Measurements from ENCODE around the gene UGGT2. TPM values are rescaled to one million over a fixed set of nuclear protein-coding genes. Genes with fewer than 3 reads are reported as not detected.

Gene UGGT2
- total RNA-seq, 1 donor from 2014 or later: 6.5 TPM

- POLR2A ChIA-PET: no interaction called here
- Mint-ChIP-seq H3K4me1 (no peaks in the 10 kb centered on the region), H3K4me3 (no peak overlapping the region), H3K9me3 (no peaks in the 10 kb centered on the region), H3K36me3 (ENCODE audit: low read depth) (no peaks in the 10 kb centered on the region), H3K27me3 (peaks cover 10% of the 10 kb centered on the region), H3K27ac (no peak overlapping the region)
- CTCF ChIA-PET: no interaction called here
- DNase-seq (no peak), ATAC-seq (ENCODE audit: low read depth) (no peak)
- no peak for TF ChIP-seq CTCF (IDR thresholded peaks at IDR 0.05)
- intact Hi-C loops (cut with micrococcal nuclease): no loop called here
These were observed 28.7 kb upstream of the UGGT2 start for GRCh38 chr13:96081888-96082287.

GRCh38 chr13:96080676-96081075, 27.5 kb upstream of the UGGT2 start:
- CTCF ChIA-PET: no interaction called here
- ATAC-seq (ENCODE audit: low read depth): no peak

GRCh38 chr13:96075953-96076543, 22.8 kb upstream of the UGGT2 start:
- H3K9me3 Mint-ChIP-seq: peaks cover 2% of the 10 kb centered on the region
- peaks cover 10% of the 10 kb centered on the region for H3K27me3 Mint-ChIP-seq
- no peak for DNase-seq
- no peak for TF ChIP-seq CTCF (IDR thresholded peaks at IDR 0.05)
- POLR2A ChIA-PET: no interaction called here
- H3K27ac Mint-ChIP-seq: no peak overlapping the region
- intact Hi-C loops (cut with micrococcal nuclease): no loop called here
- CTCF ChIA-PET: interaction anchor here (1.3 kb wide), 1 partner anchor 56 kb away, joined by 3 read pairs; no protein-coding TSS in a partner anchor
- no peak for ATAC-seq (ENCODE audit: low read depth)
- no peaks in the 10 kb centered on the region for H3K36me3 Mint-ChIP-seq (ENCODE audit: low read depth)
- H3K4me1 Mint-ChIP-seq: no peaks in the 10 kb centered on the region
- H3K4me3 Mint-ChIP-seq: no peak overlapping the region

More at GRCh38 chr13:96080676-96081075, 27.5 kb upstream of the UGGT2 start:
- no peaks in the 10 kb centered on the region for H3K36me3 Mint-ChIP-seq (ENCODE audit: low read depth)
- no peak overlapping the region for H3K4me3 Mint-ChIP-seq
- H3K27me3 Mint-ChIP-seq: peaks cover 10% of the 10 kb centered on the region
- intact Hi-C loops (cut with micrococcal nuclease): no loop called here
- no peaks in the 10 kb centered on the region for H3K4me1 Mint-ChIP-seq
- DNase-seq: no peak
- POLR2A ChIA-PET: no interaction called here
- H3K9me3 Mint-ChIP-seq: no peaks in the 10 kb centered on the region
- H3K27ac Mint-ChIP-seq: no peak overlapping the region
- TF ChIP-seq CTCF (IDR thresholded peaks at IDR 0.05): no peak

GRCh38 chr13:96072392-96072791, 19.2 kb upstream of the UGGT2 start:
- TF ChIP-seq CTCF (IDR thresholded peaks at IDR 0.05): no peak
- no peak for DNase-seq
- peaks cover 9% of the 10 kb centered on the region for H3K9me3 Mint-ChIP-seq
- no peaks in the 10 kb centered on the region for H3K4me1 Mint-ChIP-seq
- ChIA-PET POLR2A (no interaction called here), CTCF (no interaction called here)
- intact Hi-C loops (cut with micrococcal nuclease): no loop called here
- no peaks in the 10 kb centered on the region for H3K36me3 Mint-ChIP-seq (ENCODE audit: low read depth)
- ATAC-seq (ENCODE audit: low read depth): no peak
- no peak overlapping the region for H3K27ac Mint-ChIP-seq
- H3K27me3 Mint-ChIP-seq: peaks cover 5% of the 10 kb centered on the region
- H3K4me3 Mint-ChIP-seq: no peak overlapping the region

- no peaks in the 10 kb centered on the region for H3K4me1 Mint-ChIP-seq
- POLR2A ChIA-PET: no interaction called here
These were observed 18.3 kb upstream of the UGGT2 start for GRCh38 chr13:96071504-96071903.

More at GRCh38 chr13:96071504-96071903, 18.3 kb upstream of the UGGT2 start:
- Mint-ChIP-seq H3K9me3 (peaks cover 9% of the 10 kb centered on the region), H3K4me3 (no peak overlapping the region), H3K36me3 (ENCODE audit: low read depth) (no peaks in the 10 kb centered on the region), H3K27ac (no peak overlapping the region), H3K27me3 (peaks cover 3% of the 10 kb centered on the region)
- DNase-seq (no peak), ATAC-seq (ENCODE audit: low read depth) (no peak)
- CTCF ChIA-PET: no interaction called here
- no peak for TF ChIP-seq CTCF (IDR thresholded peaks at IDR 0.05)
- intact Hi-C loops (cut with micrococcal nuclease): no loop called here

Measured in activated B cell treated with CpG ODN at 0.5 μM for 24 hours (primary cell).